Stimulated activated CD4-positive, alpha-beta T cell treated with anti-CD3 and anti-CD28 coated beads, Interleukin-1b, Interleukin-23, amount 100 ng/mL, for 48 hours (primary cell): Measurements from ENCODE around the gene CACFD1.

Experiments used
- DNase-seq: peaks from one replicate; pipeline ENCODE4 v3.0.0-alpha.2; 2020

Gene CACFD1

GRCh38 chr9:133505186-133505830 lies 45.5 kb downstream of the CACFD1 start:
- no peak for DNase-seq

- DNase-seq = no peak
These were observed 46.3 kb downstream of the CACFD1 start for GRCh38 chr9:133505901-133506652.

GRCh38 chr9:133506653-133507038 lies 46.9 kb downstream of the CACFD1 start:
- no peak for DNase-seq

- DNase-seq = no peak
These were observed 47.6 kb downstream of the CACFD1 start for GRCh38 chr9:133507246-133507965.

- DNase-seq = no peak
These were observed 48.3 kb downstream of the CACFD1 start for GRCh38 chr9:133508046-133508445.

GRCh38 chr9:133509179-133510083 lies 49.7 kb downstream of the CACFD1 start:
- DNase-seq = no peak

GRCh38 chr9:133510926-133511505 lies 51.2 kb downstream of the CACFD1 start:
- no peak for DNase-seq

GRCh38 chr9:133511607-133512006 lies 51.8 kb downstream of the CACFD1 start:
- no peak for DNase-seq

- no peak for DNase-seq
These were observed 52.8 kb downstream of the CACFD1 start for GRCh38 chr9:133512253-133513213.

GRCh38 chr9:133513214-133514100 lies 53.7 kb downstream of the CACFD1 start:
- DNase-seq = no peak

- DNase-seq = no peak
These were observed 54.9 kb downstream of the CACFD1 start for GRCh38 chr9:133514460-133515239.

GRCh38 chr9:133515240-133515610 lies 55.4 kb downstream of the CACFD1 start:
- no peak for DNase-seq

- DNase-seq = no peak
These were observed 56.0 kb downstream of the CACFD1 start for GRCh38 chr9:133515615-133516255.

GRCh38 chr9:133516256-133516960 lies 56.6 kb downstream of the CACFD1 start:
- no peak for DNase-seq

- no peak for DNase-seq
These were observed 57.2 kb downstream of the CACFD1 start for GRCh38 chr9:133516961-133517350.

GRCh38 chr9:133517711-133518110 lies 57.9 kb downstream of the CACFD1 start:
- DNase-seq = no peak

- DNase-seq = no peak
These were observed 58.4 kb downstream of the CACFD1 start for GRCh38 chr9:133518200-133518599.
